Thyroid gland (tissue), 4 donors: Measurements from ENCODE around the gene SEMA4D.

Experiments used
- CTCF ChIP-seq, 6 experiments: fragments of 200-600 bp in 3 of 6; fragments of 450-650 bp in 3 of 6; sonication (generic) in 3 of 6; IDR thresholded peaks; one replicate each; pipeline ENCODE4 v1.5.1; 2016 to 2019; ENCODE audit warnings: antibody characterized with exemption in 6 of 6, mild to moderate bottlenecking in 2 of 6, inconsistent platforms in 1 of 6, moderate library complexity in 1 of 6
- POLR2A ChIP-seq, 2 donors: fragments of 450-650 bp; IDR thresholded peaks; one replicate each; pipeline ENCODE4 v1.6.1; 2017; ENCODE audit warnings: antibody characterized with exemption in 2 of 2, mild to moderate bottlenecking in 2 of 2, moderate library complexity in 1 of 2

- no peak for TF ChIP-seq CTCF (IDR thresholded peaks at IDR 0.05)
- no peak for TF ChIP-seq POLR2A (IDR thresholded peaks at IDR 0.05)
These were observed 4.7 kb downstream of the SEMA4D start for GRCh38 chr9:89493181-89493580.
